ENCODE results near the gene PGBD2. TPM values are rescaled to one million over a fixed set of nuclear protein-coding genes. Genes with fewer than 3 reads are reported as not detected.

Gene PGBD2
- total and polyA plus RNA-seq, 9 of the 15 experiments (the other 6 are each of a cell fraction or from before 2014, with no cell fraction given), result 11.9 to 21.8 (median 14.7) TPM

DNA sequence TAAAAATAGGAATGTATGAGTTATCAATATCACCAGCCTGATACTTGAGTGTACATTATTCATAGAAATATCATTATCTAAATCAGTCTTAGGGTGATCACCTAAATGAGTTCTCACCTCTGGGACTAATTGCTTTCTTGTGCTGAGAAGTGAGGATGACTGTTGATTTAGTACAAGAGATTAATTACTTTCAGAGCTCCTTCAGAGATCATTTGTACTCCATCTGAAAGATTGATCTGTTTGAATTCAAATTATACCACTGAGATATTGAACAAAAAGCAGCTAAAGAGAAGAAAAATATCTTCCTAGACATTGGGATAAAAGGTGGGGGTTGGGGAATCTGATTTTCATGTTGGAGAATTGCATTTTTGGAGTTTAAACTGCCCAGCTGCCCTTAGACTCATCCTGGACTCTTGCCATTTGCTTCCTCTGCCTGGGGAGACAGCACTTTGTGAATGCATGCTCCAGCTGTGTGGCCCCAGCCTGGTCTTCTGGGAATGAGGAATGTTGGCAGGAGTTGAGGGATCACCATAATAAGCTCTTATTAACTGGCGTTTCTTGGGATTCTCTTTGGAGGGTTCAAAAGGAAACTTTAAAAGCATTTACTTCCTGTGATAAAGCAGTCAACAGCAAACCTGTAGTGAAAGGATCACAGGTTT lies 19.7 kb upstream of the PGBD2 start:
- in situ Hi-C loops (cut with MboI), result no loop called here
- ATAC-seq, result no peak
- H3K4me2 ChIP-seq (ENCODE audit: insufficient read depth, low read length), result peak overlapping the region; percentile 0; the same call in 1 of the 2 replicates
- H3K27ac ChIP-seq (ENCODE audit: extremely low read depth, low read depth, low read length), result peak overlapping the region; percentile 51
- no peaks in the 10 kb centered on the region for H3K9me1 ChIP-seq (ENCODE audit: control insufficient read depth, insufficient read depth, low read length)
- H4K20me1 ChIP-seq (replicated peaks; ENCODE audit: control insufficient read depth, insufficient read depth, low read length), result no peaks in the 10 kb centered on the region
- no peaks in the 10 kb centered on the region for H3K36me3 ChIP-seq (ENCODE audit: control insufficient read depth, insufficient read depth, low read length)
- peak overlapping the region; percentile 81 for H2AFZ ChIP-seq (ENCODE audit: low read depth, low read length)
- no TSS peak for BruUV-seq (replicated peaks)
- no peaks in the 10 kb centered on the region for H3K79me2 ChIP-seq (ENCODE audit: control insufficient read depth, insufficient read depth, low read length)
- no peaks in the 10 kb centered on the region for H3K27me3 ChIP-seq (ENCODE audit: control insufficient read depth in 2 of 2, insufficient read depth in 2 of 2, low read length in 2 of 2)
- CTCF ChIA-PET (ENCODE audit: low intra/inter-chr PET ratio), result no interaction called here
- no peak for FAIRE-seq
- H3K9me3 ChIP-seq (replicated peaks; ENCODE audit: control insufficient read depth, insufficient read depth, low read depth, low read length), result no peaks in the 10 kb centered on the region
- 0% methylated on average over 1 of the region's 1 CpG for WGBS (ENCODE audit: insufficient coverage, low coverage, missing lambda C conversion rate)
- no peak overlapping the region for H3K4me3 ChIP-seq
- DNase-seq (ENCODE audit: extremely low read depth in 1 of 4, low spot score in 3 of 4), result peak in 1 of 4 experiments; percentile 51
- H3K9ac ChIP-seq (ENCODE audit: insufficient read depth in 1 of 2, low read depth in 2 of 2, low read length in 2 of 2), result peak overlapping the region; percentile 37 to 75; a peak in 3 of 4 replicates
- peaks cover 23 to 56% of the 10 kb centered on the region in 2 experiments for H3K4me1 ChIP-seq (replicated peaks in 1 of 2; ENCODE audit: control insufficient read depth in 2 of 2, insufficient read depth in 2 of 2, low read length in 2 of 2)
- POLR2A ChIA-PET, result interaction anchor here (1.0 to 3.3 kb wide), 2 partner anchors 13 to 28 kb away, joined by 4 to 19 read pairs; partner anchors contain the start of gene ZNF692
- intact Hi-C loops (cut with micrococcal nuclease), result no loop called here
- no peak for TF ChIP-seq GTF2E2 (tag; IDR thresholded peaks at IDR 0.05)
- no peak for TF ChIP-seq COPS2 (conservative IDR thresholded peaks at IDR 0.05)
- no peak for TF ChIP-seq U2AF2 (optimal IDR thresholded peaks at IDR 0.05; ENCODE audit: low read depth, low read length)
- no peak for TF ChIP-seq CSDE1 (IDR thresholded peaks at IDR 0.05)
- no peak for TF ChIP-seq ARID1B (IDR thresholded peaks at IDR 0.05)
- TF ChIP-seq JUNB (CRISPR knock-in tag; conservative IDR thresholded peaks at IDR 0.05), result no peak
- TF ChIP-seq, protein P1, sequence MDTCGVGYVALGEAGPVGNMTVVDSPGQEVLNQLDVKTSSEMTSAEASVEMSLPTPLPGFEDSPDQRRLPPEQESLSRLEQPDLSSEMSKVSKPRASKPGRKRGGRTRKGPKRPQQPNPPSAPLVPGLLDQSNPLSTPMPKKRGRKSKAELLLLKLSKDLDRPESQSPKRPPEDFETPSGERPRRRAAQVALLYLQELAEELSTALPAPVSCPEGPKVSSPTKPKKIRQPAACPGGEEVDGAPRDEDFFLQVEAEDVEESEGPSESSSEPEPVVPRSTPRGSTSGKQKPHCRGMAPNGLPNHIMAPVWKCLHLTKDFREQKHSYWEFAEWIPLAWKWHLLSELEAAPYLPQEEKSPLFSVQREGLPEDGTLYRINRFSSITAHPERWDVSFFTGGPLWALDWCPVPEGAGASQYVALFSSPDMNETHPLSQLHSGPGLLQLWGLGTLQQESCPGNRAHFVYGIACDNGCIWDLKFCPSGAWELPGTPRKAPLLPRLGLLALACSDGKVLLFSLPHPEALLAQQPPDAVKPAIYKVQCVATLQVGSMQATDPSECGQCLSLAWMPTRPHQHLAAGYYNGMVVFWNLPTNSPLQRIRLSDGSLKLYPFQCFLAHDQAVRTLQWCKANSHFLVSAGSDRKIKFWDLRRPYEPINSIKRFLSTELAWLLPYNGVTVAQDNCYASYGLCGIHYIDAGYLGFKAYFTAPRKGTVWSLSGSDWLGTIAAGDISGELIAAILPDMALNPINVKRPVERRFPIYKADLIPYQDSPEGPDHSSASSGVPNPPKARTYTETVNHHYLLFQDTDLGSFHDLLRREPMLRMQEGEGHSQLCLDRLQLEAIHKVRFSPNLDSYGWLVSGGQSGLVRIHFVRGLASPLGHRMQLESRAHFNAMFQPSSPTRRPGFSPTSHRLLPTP (IDR thresholded peaks at IDR 0.05; ENCODE audit: borderline replicate concordance, extremely low read depth, insufficient read length), result no peak
- TF ChIP-seq GATA2 (CRISPR knock-in tag; IDR thresholded peaks at IDR 0.05), result no peak
- TF ChIP-seq CXXC5 (CRISPR knock-in tag; IDR thresholded peaks at IDR 0.05), result peak; percentile 20; the same call in 1 of the 2 replicates
- no peak for TF ChIP-seq HDAC2 (IDR thresholded peaks at IDR 0.05)
- no peak for TF ChIP-seq CHD2 (IDR thresholded peaks at IDR 0.05; ENCODE audit: low read depth, low read length)
- no peak for TF ChIP-seq GATAD2B (IDR thresholded peaks at IDR 0.05; ENCODE audit: borderline replicate concordance)
- TF ChIP-seq, protein P2, sequence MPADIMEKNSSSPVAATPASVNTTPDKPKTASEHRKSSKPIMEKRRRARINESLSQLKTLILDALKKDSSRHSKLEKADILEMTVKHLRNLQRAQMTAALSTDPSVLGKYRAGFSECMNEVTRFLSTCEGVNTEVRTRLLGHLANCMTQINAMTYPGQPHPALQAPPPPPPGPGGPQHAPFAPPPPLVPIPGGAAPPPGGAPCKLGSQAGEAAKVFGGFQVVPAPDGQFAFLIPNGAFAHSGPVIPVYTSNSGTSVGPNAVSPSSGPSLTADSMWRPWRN (IDR thresholded peaks at IDR 0.05; ENCODE audit: low read depth), result no peak
- TF ChIP-seq, protein P3, sequence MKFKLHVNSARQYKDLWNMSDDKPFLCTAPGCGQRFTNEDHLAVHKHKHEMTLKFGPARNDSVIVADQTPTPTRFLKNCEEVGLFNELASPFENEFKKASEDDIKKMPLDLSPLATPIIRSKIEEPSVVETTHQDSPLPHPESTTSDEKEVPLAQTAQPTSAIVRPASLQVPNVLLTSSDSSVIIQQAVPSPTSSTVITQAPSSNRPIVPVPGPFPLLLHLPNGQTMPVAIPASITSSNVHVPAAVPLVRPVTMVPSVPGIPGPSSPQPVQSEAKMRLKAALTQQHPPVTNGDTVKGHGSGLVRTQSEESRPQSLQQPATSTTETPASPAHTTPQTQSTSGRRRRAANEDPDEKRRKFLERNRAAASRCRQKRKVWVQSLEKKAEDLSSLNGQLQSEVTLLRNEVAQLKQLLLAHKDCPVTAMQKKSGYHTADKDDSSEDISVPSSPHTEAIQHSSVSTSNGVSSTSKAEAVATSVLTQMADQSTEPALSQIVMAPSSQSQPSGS (CRISPR knock-in tag; IDR thresholded peaks at IDR 0.05), result no peak
- TF ChIP-seq, protein P4, sequence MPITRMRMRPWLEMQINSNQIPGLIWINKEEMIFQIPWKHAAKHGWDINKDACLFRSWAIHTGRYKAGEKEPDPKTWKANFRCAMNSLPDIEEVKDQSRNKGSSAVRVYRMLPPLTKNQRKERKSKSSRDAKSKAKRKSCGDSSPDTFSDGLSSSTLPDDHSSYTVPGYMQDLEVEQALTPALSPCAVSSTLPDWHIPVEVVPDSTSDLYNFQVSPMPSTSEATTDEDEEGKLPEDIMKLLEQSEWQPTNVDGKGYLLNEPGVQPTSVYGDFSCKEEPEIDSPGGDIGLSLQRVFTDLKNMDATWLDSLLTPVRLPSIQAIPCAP (CRISPR knock-in tag; IDR thresholded peaks at IDR 0.05; ENCODE audit: borderline replicate concordance), result no peak
- no peak for TF ChIP-seq KLF1 (tag; IDR thresholded peaks at IDR 0.05)
